Endothelial cell of umbilical vein (primary cell): ENCODE results near the gene GDI1. TPM values are rescaled to one million over a fixed set of nuclear protein-coding genes. Genes with fewer than 3 reads are reported as not detected.

Experiments used
- BruUV-seq: library from RNA; stranded (reverse); fragments of 400-500 nt; replicated peaks from 2 replicates; lab custom pipeline; 2021; lab: Mats Ljungman, UMichigan
- CTCF ChIA-PET: fragments of 300-600, 350-600 bp; sonication (Branson Sonifier 250); formaldehyde crosslinking; loops from one replicate; lab custom pipeline; 2021; ENCODE audit warnings: antibody characterized with exemption, inconsistent platforms; lab: Charles Lee
- POLR2A ChIA-PET: fragments of 300-600, 350-600 bp; sonication (Branson Sonifier 250); formaldehyde crosslinking; loops from one replicate; lab custom pipeline; 2021; ENCODE audit warnings: antibody characterized with exemption, inconsistent platforms; lab: Charles Lee
- DNase-seq: peaks from one replicate; pipeline ENCODE4 v3.0.0-alpha.2; 2011; ENCODE audit warnings: low read depth, low spot score
- FAIRE-seq: peaks from 2 replicates; lab custom pipeline; 2011; peaks lifted over from hg19 to GRCh38; lab: Jason Lieb, UNC
- H2AFZ ChIP-seq: 2 replicates; pipeline ENCODE4 v1.6.0; 2012; ENCODE audit warnings: low read depth, low read length, control low read depth, inconsistent platforms
- H3K27ac ChIP-seq: 2 replicates; pipeline ENCODE4 v1.5.1; 2011; ENCODE audit warnings: low read depth, mild to moderate bottlenecking, control low read depth, low read length, moderate library complexity; ENCODE audit not compliant: insufficient read depth
- H3K27me3 ChIP-seq, 2 experiments: 2 replicates each; pipeline versions ENCODE4 v1.6.0 to v1.6.1; 2011; ENCODE audit warnings: low read length in 2 of 2, mixed read lengths in 1 of 2; ENCODE audit not compliant: control insufficient read depth in 2 of 2, insufficient read depth in 2 of 2
- H3K36me3 ChIP-seq, 2 experiments: 2 replicates in 1 of 2; 3 replicates in 1 of 2; pipeline ENCODE4 v1.5.1; 2011; ENCODE audit warnings: low read length in 2 of 2, mild to moderate bottlenecking in 1 of 2, moderate library complexity in 1 of 2; ENCODE audit not compliant: control insufficient read depth in 2 of 2, insufficient read depth in 2 of 2; ENCODE audit errors: extremely low read depth in 1 of 2
- H3K4me1 ChIP-seq: 3 replicates; pipeline ENCODE4 v1.5.1; 2011; ENCODE audit warnings: mild to moderate bottlenecking, low read length; ENCODE audit not compliant: control insufficient read depth, insufficient read depth; ENCODE audit errors: extremely low read depth
- H3K4me2 ChIP-seq: 2 replicates; pipeline ENCODE4 v1.6.1; 2011; ENCODE audit warnings: low read length, control low read depth, mixed read lengths; ENCODE audit not compliant: insufficient read depth
- H3K4me3 ChIP-seq, 3 experiments: fragments of 200-600 bp in 1 of 3; sonication (generic), shearing (Covaris generic) in 1 of 3; replicated peaks in 1 of 3; 2 replicates each; pipeline ENCODE4 v1.5.1; 2011 to 2016; ENCODE audit warnings: control low read depth in 3 of 3, low read length in 3 of 3, mild to moderate bottlenecking in 2 of 3, inconsistent platforms in 1 of 3, low read depth in 1 of 3, moderate library complexity in 1 of 3; ENCODE audit not compliant: insufficient read depth in 1 of 3
- H3K79me2 ChIP-seq: 2 replicates; pipeline ENCODE4 v1.6.0; 2012; ENCODE audit warnings: low read length, inconsistent platforms; ENCODE audit not compliant: control insufficient read depth, insufficient read depth
- H3K9ac ChIP-seq: replicated peaks from 2 replicates; pipeline ENCODE3; 2011; ENCODE audit warnings: low read length, control low read depth; ENCODE audit not compliant: insufficient read depth; ENCODE audit errors: extremely low read depth
- H3K9me1 ChIP-seq: replicated peaks from 3 replicates; pipeline ENCODE4 v1.6.0; 2011; ENCODE audit warnings: mild to moderate bottlenecking, low read length; ENCODE audit not compliant: control insufficient read depth, insufficient read depth; ENCODE audit errors: extremely low read depth
- H3K9me3 ChIP-seq: replicated peaks from 2 replicates; pipeline ENCODE4 v1.5.1; 2012; ENCODE audit warnings: low read length, inconsistent platforms; ENCODE audit not compliant: control insufficient read depth, insufficient read depth
- H4K20me1 ChIP-seq: replicated peaks from 2 replicates; pipeline ENCODE3; 2011; ENCODE audit warnings: mild to moderate bottlenecking, low read length; ENCODE audit not compliant: control insufficient read depth, insufficient read depth; ENCODE audit errors: extremely low read depth
- CTCF ChIP-seq, 2 donors: IDR thresholded peaks; 1 replicate in 1 of 2; 2 replicates in 1 of 2; pipeline ENCODE4 v1.5.1; 2011; ENCODE audit warnings: low read length in 2 of 2, mild to moderate bottlenecking in 2 of 2, moderate library complexity in 2 of 2, control low read depth in 1 of 2, inconsistent platforms in 1 of 2, low read depth in 1 of 2; ENCODE audit not compliant: insufficient read depth in 1 of 2; ENCODE audit errors: extremely low read depth in 1 of 2
- EZH2 ChIP-seq: IDR thresholded peaks from 2 replicates; pipeline ENCODE4 v1.6.1; 2012; ENCODE audit warnings: borderline replicate concordance, low read depth, mild to moderate bottlenecking, moderate library complexity, low read length, inconsistent platforms; ENCODE audit not compliant: severe bottlenecking
- FOS ChIP-seq: IDR thresholded peaks from 2 replicates; pipeline ENCODE4 v1.6.1; 2011; ENCODE audit warnings: mild to moderate bottlenecking, low read length, moderate library complexity, borderline replicate concordance; ENCODE audit not compliant: insufficient read depth
- GATA2 ChIP-seq: IDR thresholded peaks from 2 replicates; pipeline ENCODE4 v1.7.0; 2011; ENCODE audit warnings: low read depth, mild to moderate bottlenecking, moderate library complexity, mixed read lengths, low read length; ENCODE audit not compliant: insufficient read length, insufficient read depth
- JUN ChIP-seq: IDR thresholded peaks from 2 replicates; pipeline ENCODE4 v1.6.1; 2011; ENCODE audit warnings: borderline replicate concordance, low read depth; ENCODE audit not compliant: insufficient read length, insufficient read depth
- MAX ChIP-seq: IDR thresholded peaks from 2 replicates; pipeline ENCODE4 v1.6.1; 2011; ENCODE audit not compliant: insufficient read depth, insufficient read length
- MYC ChIP-seq: IDR thresholded peaks from one replicate; pipeline ENCODE4 v1.6.1; 2011; ENCODE audit warnings: mild to moderate bottlenecking, low read depth, low read length
- POLR2A ChIP-seq: IDR thresholded peaks from 2 replicates; pipeline ENCODE4 v1.6.1; 2012; ENCODE audit warnings: low read depth, mild to moderate bottlenecking, control low read depth, low read length
- POLR2AphosphoS5 ChIP-seq: IDR thresholded peaks from 2 replicates; pipeline ENCODE4 v1.6.1; 2012; ENCODE audit warnings: low read depth, mild to moderate bottlenecking, control low read depth, low read length, moderate library complexity; ENCODE audit not compliant: insufficient read depth
- dilution Hi-C: fragments of 300-500 bp; cut with MboI; formaldehyde crosslinking; loops from one replicate; pipeline ENCODE4 v1.15.0; 2019; ENCODE audit warnings: low sequenced_read_pairs; ENCODE audit not compliant: extremely low pct_ligation_motif_present
- intact Hi-C: fragments of 100-400 bp; cut with micrococcal nuclease; formaldehyde crosslinking; loops from one replicate; pipeline ENCODE4 v1.10.0; 2022
- polyA plus RNA-seq, 4 experiments: library from polyadenylated mRNA; depleted of rRNA in 3 of 4; stranded (reverse) in 3 of 4; unstranded in 1 of 4; fragments of >200 nt; gene quantifications; 2 replicates each; pipeline versions ENCODE4 v1.2.1 to v1.2.3, GENCODE V29; 2011 to 2012; ENCODE audit warnings: missing spikeins in 1 of 4
- total RNA-seq: library from RNA; stranded (reverse); gene quantifications from 2 replicates; pipeline ENCODE4 v1.2.3, GENCODE V29; 2021

GDI1 gene
- total and polyA plus RNA-seq, 2 donors (not counting 3 experiments of a cell fraction or from before 2014, with no cell fraction given), result 128 to 247 TPM

GRCh38 chrX:154440623-154441357, 3.8 kb downstream of the GDI1 start:
- DNase-seq (no peak), FAIRE-seq (no peak)
- no peaks in the 10 kb centered on the region for H3K9me3 ChIP-seq
- intact Hi-C loops, result loop anchor here (5.0 kb wide), 2 partner anchors 33 to 37 kb away; partner anchors contain the start of genes DNASE1L1 and LAGE3
- peaks cover 56% of the 10 kb centered on the region for H3K79me2 ChIP-seq
- peaks cover 14% of the 10 kb centered on the region for H3K4me1 ChIP-seq
- no peak overlapping the region for H3K27ac ChIP-seq
- H3K4me2 ChIP-seq, result no peak overlapping the region
- TF ChIP-seq EZH2 (no peak), FOS (no peak), POLR2AphosphoS5 (no peak), MYC (no peak), GATA2 (no peak), POLR2A (no peak), MAX (no peak), CTCF (IDR thresholded peaks at IDR 0.05; ENCODE audit: extremely low read depth in 1 of 2, insufficient read depth in 1 of 2, low read depth in 1 of 2, low read length in 2 of 2) (no peak), JUN (no peak)
- no peak overlapping the region for H2AFZ ChIP-seq
- no peak overlapping the region for H3K4me3 ChIP-seq
- BruUV-seq, result no TSS peak
- no peaks in the 10 kb centered on the region for H3K27me3 ChIP-seq
- H3K9me1 ChIP-seq, result no peaks in the 10 kb centered on the region
- dilution Hi-C loops, result no loop called here
- H4K20me1 ChIP-seq, result no peaks in the 10 kb centered on the region
- ChIA-PET CTCF (interaction anchor here (1.4 kb wide), 1 partner anchor 13 kb away, joined by 3 read pairs; no protein-coding TSS in a partner anchor), POLR2A (no interaction called here)
- H3K9ac ChIP-seq, result no peak overlapping the region
- H3K36me3 ChIP-seq, result peaks cover 4 to 25% of the 10 kb centered on the region in 2 experiments
